HEK293 (cell line): ENCODE data around the gene NINJ1.

Experiments
- CTCF ChIA-PET: fragments of 350-600 bp; formaldehyde crosslinking; extraction: SDS; loops from one replicate; lab custom pipeline; 2021; ENCODE audit warnings: antibody characterized with exemption; lab: Yijun Ruan, JAX
- POLR2A ChIA-PET: fragments of 300-600 bp; formaldehyde crosslinking; extraction: SDS; loops from one replicate; lab custom pipeline; 2020; ENCODE audit warnings: antibody characterized with exemption, inconsistent platforms; lab: Yijun Ruan, JAX
- H3K27ac ChIP-seq: fragments of 200-500 bp; sonication (Bioruptor generic); 2 replicates; pipeline ENCODE4 v1.5.1; 2014; ENCODE audit warnings: low read depth, low read length, control low read depth, inconsistent platforms; ENCODE audit errors: extremely low read depth
- H3K36me3 ChIP-seq, 2 experiments: fragments of 200-500 bp in 1 of 2; sonication (Bioruptor generic) in 1 of 2; 1 replicate in 1 of 2; 2 replicates in 1 of 2; pipeline ENCODE4 v1.5.1; 2014 to 2017; ENCODE audit warnings: inconsistent platforms in 2 of 2, low read length in 2 of 2; ENCODE audit not compliant: control insufficient read depth in 2 of 2, insufficient read depth in 1 of 2
- H3K4me1 ChIP-seq: fragments of 200-500 bp; sonication (Bioruptor generic); 2 replicates; pipeline ENCODE4 v1.5.1; 2014; ENCODE audit warnings: mild to moderate bottlenecking, low read length, inconsistent platforms; ENCODE audit not compliant: control insufficient read depth, insufficient read depth
- H3K4me3 ChIP-seq: 2 replicates; pipeline ENCODE4 v1.5.1; 2011; ENCODE audit warnings: low read depth, mild to moderate bottlenecking, control low read depth, low read length, moderate library complexity
- H3K9me3 ChIP-seq: fragments of 200-500 bp; sonication (Bioruptor generic); 2 replicates; pipeline ENCODE4 v1.5.1; 2014; ENCODE audit warnings: low read depth, low read length, inconsistent platforms; ENCODE audit not compliant: control insufficient read depth, insufficient read depth
- GLIS1 ChIP-seq: fragments of 450-650 bp; formaldehyde crosslinking; IDR thresholded peaks from 2 replicates; pipeline ENCODE4 v1.5.1; 2016; ENCODE audit warnings: missing biosample characterization, missing genetic modification characterization
- KLF1 ChIP-seq: fragments of 450-650 bp; formaldehyde crosslinking; IDR thresholded peaks from 2 replicates; pipeline ENCODE4 v1.5.1; 2016; ENCODE audit warnings: missing biosample characterization, missing genetic modification characterization
- REPIN1 ChIP-seq: fragments of 450-650 bp; formaldehyde crosslinking; IDR thresholded peaks from 2 replicates; pipeline ENCODE4 v1.5.1; 2017; ENCODE audit warnings: missing biosample characterization, missing genetic modification characterization, low read depth
- ZNF174 ChIP-seq: fragments of 450-650 bp; formaldehyde crosslinking; IDR thresholded peaks from 2 replicates; pipeline ENCODE4 v1.5.0; 2017; ENCODE audit warnings: missing biosample characterization, mild to moderate bottlenecking, missing genetic modification characterization
- ZNF24 ChIP-seq: fragments of 450-650 bp; formaldehyde crosslinking; IDR thresholded peaks from 2 replicates; pipeline ENCODE4 v1.5.1; 2016; ENCODE audit warnings: missing biosample characterization, missing genetic modification characterization
- ZNF302 ChIP-seq: fragments of 450-650 bp; formaldehyde crosslinking; IDR thresholded peaks from 2 replicates; pipeline ENCODE4 v1.5.1; 2016; ENCODE audit warnings: missing biosample characterization, missing genetic modification characterization, low read depth
- ZNF548 ChIP-seq: fragments of 450-650 bp; formaldehyde crosslinking; IDR thresholded peaks from 2 replicates; pipeline ENCODE4 v1.5.1; 2016; ENCODE audit warnings: missing biosample characterization, missing genetic modification characterization
- ZNF629 ChIP-seq: fragments of 450-650 bp; formaldehyde crosslinking; IDR thresholded peaks from 2 replicates; pipeline ENCODE4 v1.5.1; 2017; ENCODE audit warnings: missing biosample characterization, missing genetic modification characterization
- ZSCAN23 ChIP-seq: fragments of 450-650 bp; formaldehyde crosslinking; IDR thresholded peaks from 2 replicates; pipeline ENCODE4 v1.5.1; 2016; ENCODE audit warnings: missing biosample characterization, missing genetic modification characterization
- TF ChIP-seq, protein P1 (sequence below): fragments of 450-650 bp; formaldehyde crosslinking; IDR thresholded peaks from 2 replicates; pipeline ENCODE4 v1.5.1; 2016; ENCODE audit warnings: missing biosample characterization, missing genetic modification characterization, borderline replicate concordance
- TF ChIP-seq, protein P2 (sequence below): fragments of 450-650 bp; formaldehyde crosslinking; IDR thresholded peaks from 2 replicates; pipeline ENCODE4 v1.5.0; 2017; ENCODE audit warnings: missing biosample characterization, missing genetic modification characterization, borderline replicate concordance
- TF ChIP-seq, protein P3 (sequence below): fragments of 450-650 bp; formaldehyde crosslinking; IDR thresholded peaks from 2 replicates; pipeline ENCODE4 v1.5.1; 2016; ENCODE audit warnings: missing biosample characterization, missing genetic modification characterization

NINJ1 gene

DNA sequence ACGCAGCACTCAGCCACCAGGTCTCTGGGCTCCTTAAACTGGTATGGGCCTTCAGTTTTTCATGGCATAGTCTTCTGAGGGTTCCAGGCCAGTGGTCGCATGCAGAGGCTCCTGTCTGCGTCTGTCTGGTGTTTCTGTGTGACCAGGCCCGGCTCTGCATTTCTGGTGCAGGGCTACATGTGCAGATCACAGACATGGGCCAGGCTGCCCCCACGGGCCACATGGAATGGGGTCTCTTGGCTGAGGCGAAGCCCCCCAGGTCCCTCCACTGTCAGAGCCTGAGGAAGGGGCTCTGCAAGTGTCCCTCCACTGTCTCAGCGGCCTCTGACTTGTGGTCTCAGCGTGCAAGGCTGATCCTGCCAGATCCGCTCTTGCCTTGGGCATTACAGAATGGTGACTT, 53.6 kb downstream of the NINJ1 start (continued):
- no peak for TF ChIP-seq ZSCAN23
- TF ChIP-seq, protein P1, sequence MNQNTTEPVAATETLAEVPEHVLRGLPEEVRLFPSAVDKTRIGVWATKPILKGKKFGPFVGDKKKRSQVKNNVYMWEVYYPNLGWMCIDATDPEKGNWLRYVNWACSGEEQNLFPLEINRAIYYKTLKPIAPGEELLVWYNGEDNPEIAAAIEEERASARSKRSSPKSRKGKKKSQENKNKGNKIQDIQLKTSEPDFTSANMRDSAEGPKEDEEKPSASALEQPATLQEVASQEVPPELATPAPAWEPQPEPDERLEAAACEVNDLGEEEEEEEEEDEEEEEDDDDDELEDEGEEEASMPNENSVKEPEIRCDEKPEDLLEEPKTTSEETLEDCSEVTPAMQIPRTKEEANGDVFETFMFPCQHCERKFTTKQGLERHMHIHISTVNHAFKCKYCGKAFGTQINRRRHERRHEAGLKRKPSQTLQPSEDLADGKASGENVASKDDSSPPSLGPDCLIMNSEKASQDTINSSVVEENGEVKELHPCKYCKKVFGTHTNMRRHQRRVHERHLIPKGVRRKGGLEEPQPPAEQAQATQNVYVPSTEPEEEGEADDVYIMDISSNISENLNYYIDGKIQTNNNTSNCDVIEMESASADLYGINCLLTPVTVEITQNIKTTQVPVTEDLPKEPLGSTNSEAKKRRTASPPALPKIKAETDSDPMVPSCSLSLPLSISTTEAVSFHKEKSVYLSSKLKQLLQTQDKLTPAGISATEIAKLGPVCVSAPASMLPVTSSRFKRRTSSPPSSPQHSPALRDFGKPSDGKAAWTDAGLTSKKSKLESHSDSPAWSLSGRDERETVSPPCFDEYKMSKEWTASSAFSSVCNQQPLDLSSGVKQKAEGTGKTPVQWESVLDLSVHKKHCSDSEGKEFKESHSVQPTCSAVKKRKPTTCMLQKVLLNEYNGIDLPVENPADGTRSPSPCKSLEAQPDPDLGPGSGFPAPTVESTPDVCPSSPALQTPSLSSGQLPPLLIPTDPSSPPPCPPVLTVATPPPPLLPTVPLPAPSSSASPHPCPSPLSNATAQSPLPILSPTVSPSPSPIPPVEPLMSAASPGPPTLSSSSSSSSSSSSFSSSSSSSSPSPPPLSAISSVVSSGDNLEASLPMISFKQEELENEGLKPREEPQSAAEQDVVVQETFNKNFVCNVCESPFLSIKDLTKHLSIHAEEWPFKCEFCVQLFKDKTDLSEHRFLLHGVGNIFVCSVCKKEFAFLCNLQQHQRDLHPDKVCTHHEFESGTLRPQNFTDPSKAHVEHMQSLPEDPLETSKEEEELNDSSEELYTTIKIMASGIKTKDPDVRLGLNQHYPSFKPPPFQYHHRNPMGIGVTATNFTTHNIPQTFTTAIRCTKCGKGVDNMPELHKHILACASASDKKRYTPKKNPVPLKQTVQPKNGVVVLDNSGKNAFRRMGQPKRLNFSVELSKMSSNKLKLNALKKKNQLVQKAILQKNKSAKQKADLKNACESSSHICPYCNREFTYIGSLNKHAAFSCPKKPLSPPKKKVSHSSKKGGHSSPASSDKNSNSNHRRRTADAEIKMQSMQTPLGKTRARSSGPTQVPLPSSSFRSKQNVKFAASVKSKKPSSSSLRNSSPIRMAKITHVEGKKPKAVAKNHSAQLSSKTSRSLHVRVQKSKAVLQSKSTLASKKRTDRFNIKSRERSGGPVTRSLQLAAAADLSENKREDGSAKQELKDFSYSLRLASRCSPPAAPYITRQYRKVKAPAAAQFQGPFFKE (tag by site-specific recombination): no peak
- TF ChIP-seq ZNF548 (tag by site-specific recombination): no peak
- TF ChIP-seq, protein P2, sequence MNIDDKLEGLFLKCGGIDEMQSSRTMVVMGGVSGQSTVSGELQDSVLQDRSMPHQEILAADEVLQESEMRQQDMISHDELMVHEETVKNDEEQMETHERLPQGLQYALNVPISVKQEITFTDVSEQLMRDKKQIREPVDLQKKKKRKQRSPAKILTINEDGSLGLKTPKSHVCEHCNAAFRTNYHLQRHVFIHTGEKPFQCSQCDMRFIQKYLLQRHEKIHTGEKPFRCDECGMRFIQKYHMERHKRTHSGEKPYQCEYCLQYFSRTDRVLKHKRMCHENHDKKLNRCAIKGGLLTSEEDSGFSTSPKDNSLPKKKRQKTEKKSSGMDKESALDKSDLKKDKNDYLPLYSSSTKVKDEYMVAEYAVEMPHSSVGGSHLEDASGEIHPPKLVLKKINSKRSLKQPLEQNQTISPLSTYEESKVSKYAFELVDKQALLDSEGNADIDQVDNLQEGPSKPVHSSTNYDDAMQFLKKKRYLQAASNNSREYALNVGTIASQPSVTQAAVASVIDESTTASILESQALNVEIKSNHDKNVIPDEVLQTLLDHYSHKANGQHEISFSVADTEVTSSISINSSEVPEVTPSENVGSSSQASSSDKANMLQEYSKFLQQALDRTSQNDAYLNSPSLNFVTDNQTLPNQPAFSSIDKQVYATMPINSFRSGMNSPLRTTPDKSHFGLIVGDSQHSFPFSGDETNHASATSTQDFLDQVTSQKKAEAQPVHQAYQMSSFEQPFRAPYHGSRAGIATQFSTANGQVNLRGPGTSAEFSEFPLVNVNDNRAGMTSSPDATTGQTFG (tag by site-specific recombination): no peak
- TF ChIP-seq, all 188 proteins: peak for 0

DNA sequence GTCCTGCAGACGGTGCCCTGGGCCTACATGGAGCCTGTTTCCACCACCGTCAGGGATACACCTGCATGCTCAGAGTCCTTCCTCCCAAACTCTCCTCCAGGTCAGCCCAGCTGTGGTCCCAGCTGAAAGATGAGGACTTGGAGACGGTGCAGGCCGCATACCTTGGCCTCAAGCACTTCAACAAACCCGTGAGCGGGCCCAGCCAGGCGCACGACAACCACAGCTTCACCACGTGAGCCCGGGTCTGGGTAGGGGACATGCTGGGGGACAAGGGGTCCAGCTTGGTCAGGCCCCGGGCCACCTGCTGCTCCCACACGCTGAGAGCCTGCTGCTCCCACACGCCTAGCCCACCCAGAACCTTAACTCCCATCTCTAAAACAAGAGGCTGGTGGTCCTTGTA, 54.7 kb downstream of the NINJ1 start:
- no peaks in the 10 kb centered on the region for H3K36me3 ChIP-seq
- CTCF ChIA-PET: interaction anchor here (0.6 to 1.3 kb wide), 2 partner anchors 30 to 188 kb away, joined by 3 to 4 read pairs; no protein-coding TSS in a partner anchor
- POLR2A ChIA-PET: interaction anchor here (1.8 kb wide), 1 partner anchor 16 kb away, joined by 6 read pairs; the partner anchor contains the start of gene CARD19

DNA sequence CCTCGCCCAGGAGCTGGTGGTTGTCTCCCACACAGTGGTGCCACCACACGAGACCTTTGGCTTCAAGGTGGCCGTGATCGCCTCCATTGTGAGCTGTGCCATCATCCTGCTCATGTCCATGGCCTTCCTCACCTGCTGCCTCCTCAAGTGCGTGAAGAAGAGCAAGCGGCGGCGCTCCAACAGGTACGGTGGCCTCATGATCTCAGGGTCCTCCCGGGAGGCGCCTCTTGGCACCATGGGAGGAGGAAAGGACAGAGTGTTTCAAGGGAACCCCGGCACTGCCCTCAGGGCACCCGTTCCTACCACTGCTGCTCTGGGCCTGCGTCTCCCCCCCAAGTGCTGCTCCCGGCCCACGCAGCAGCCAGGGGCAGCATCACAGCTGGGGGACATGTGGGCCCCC, 56.2 kb downstream of the NINJ1 start:
- no peak overlapping the region for H3K4me3 ChIP-seq
- no peaks in the 10 kb centered on the region for H3K36me3 ChIP-seq
- H3K9me3 ChIP-seq: no peaks in the 10 kb centered on the region
- no peaks in the 10 kb centered on the region; the same call in 1 of the 2 replicates for H3K4me1 ChIP-seq
- CTCF ChIA-PET: no interaction called here
- no peak overlapping the region for H3K27ac ChIP-seq
- POLR2A ChIA-PET: interaction anchor here (0.6 kb wide), 1 partner anchor 19 kb away, joined by 3 read pairs; no protein-coding TSS in a partner anchor
- TF ChIP-seq, protein P3, sequence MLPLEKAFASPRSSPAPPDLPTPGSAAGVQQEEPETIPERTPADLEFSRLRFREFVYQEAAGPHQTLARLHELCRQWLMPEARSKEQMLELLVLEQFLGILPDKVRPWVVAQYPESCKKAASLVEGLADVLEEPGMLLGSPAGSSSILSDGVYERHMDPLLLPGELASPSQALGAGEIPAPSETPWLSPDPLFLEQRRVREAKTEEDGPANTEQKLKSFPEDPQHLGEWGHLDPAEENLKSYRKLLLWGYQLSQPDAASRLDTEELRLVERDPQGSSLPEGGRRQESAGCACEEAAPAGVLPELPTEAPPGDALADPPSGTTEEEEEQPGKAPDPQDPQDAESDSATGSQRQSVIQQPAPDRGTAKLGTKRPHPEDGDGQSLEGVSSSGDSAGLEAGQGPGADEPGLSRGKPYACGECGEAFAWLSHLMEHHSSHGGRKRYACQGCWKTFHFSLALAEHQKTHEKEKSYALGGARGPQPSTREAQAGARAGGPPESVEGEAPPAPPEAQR: no peak

More for the DNA sequence above, 54.7 kb downstream of the NINJ1 start:
- Histone ChIP-seq H3K4me1 (no peaks in the 10 kb centered on the region), H3K4me3 (no peak overlapping the region)
- no peak for TF ChIP-seq ZNF302 (tag by site-specific recombination)
- TF ChIP-seq ZNF24 (tag by site-specific recombination): no peak
- no peak for TF ChIP-seq KLF1 (tag by site-specific recombination)
- TF ChIP-seq ZNF629: no peak
- no peak for TF ChIP-seq REPIN1 (tag by site-specific recombination)
- TF ChIP-seq ZNF174 (tag by site-specific recombination): no peak
- no peak for TF ChIP-seq GLIS1 (tag by site-specific recombination)
- TF ChIP-seq, all 188 proteins: peak for 0
- no peak overlapping the region for H3K27ac ChIP-seq
- no peaks in the 10 kb centered on the region for H3K9me3 ChIP-seq
